Fibroblast of lung (primary cell): ENCODE data around the gene FNDC11.

Experiments
- EZH2 ChIP-seq: IDR thresholded peaks from 2 replicates; pipeline ENCODE4 v1.5.1; 2012; ENCODE audit warnings: low read length, control low read depth, mild to moderate bottlenecking; ENCODE audit errors: missing control alignments
- TF ChIP-seq, protein P1 (sequence below), 2 donors: IDR thresholded peaks in 1 of 2; conservative IDR thresholded peaks in 1 of 2; 1 replicate in 1 of 2; 2 replicates in 1 of 2; pipeline ENCODE4 v1.5.1; 2011 to 2012; ENCODE audit warnings: low read length in 2 of 2, control low read depth in 1 of 2, inconsistent platforms in 1 of 2, low read depth in 1 of 2, mild to moderate bottlenecking in 1 of 2

DNA sequence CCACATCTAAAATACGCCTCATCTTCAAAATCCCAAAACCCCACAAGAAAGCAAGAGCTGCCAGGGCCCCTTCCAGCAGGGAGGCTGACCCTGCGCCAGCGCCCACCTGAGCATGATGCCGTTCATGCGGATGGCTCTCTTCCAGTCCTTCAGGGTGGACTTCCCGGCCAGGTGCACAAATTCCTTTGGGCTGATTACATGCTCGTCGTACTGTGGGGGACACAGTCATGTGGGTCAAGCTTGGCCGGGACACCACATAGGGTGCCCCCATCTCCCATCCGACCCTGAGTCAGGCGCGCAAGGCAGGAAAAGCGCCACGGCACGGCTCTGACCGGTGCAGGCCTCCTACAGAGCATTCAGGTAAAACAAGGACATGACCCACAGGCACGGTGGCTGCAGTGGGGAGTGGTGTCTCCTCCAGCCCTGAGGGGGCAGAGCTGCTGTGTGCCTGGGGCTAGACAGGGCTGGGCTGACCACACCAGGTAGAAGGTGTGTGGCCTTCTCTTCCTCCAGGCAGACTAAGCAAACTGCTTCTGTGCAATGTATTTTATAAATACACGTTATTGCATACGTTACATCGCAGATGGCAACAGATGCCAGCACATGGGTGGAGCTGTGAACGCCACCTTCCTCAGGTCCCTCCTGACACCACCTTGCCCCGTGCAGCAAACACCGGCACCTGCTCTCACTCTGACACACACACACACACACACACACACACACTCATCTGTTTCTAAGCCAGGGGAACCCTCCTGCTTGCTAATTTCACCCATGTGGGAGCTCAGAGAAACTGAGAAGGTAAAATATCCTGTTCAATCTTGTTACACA is 43.9 kb downstream of the FNDC11 start:
- TF ChIP-seq, protein P1, sequence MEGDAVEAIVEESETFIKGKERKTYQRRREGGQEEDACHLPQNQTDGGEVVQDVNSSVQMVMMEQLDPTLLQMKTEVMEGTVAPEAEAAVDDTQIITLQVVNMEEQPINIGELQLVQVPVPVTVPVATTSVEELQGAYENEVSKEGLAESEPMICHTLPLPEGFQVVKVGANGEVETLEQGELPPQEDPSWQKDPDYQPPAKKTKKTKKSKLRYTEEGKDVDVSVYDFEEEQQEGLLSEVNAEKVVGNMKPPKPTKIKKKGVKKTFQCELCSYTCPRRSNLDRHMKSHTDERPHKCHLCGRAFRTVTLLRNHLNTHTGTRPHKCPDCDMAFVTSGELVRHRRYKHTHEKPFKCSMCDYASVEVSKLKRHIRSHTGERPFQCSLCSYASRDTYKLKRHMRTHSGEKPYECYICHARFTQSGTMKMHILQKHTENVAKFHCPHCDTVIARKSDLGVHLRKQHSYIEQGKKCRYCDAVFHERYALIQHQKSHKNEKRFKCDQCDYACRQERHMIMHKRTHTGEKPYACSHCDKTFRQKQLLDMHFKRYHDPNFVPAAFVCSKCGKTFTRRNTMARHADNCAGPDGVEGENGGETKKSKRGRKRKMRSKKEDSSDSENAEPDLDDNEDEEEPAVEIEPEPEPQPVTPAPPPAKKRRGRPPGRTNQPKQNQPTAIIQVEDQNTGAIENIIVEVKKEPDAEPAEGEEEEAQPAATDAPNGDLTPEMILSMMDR (conservative IDR thresholded peaks at IDR 0.05 in 1 of 2, IDR thresholded peaks at IDR 0.05 in 1 of 2; ENCODE audit: low read depth in 1 of 2, low read length in 2 of 2) = no peak
- no peak for TF ChIP-seq EZH2
